ENCODE measurements around the gene ARHGEF4. TPM values are rescaled to one million over a fixed set of nuclear protein-coding genes. Genes with fewer than 3 reads are reported as not detected.
"Not testable (repeated sequence)": the region's sequence is repeated elsewhere in the genome, so short reads cannot be mapped to it uniquely, and the experiment has no call there.

The ARHGEF4 gene
- polyA plus RNA-seq, 1 donor (not counting 4 experiments of a cell fraction or from before 2014, with no cell fraction given): 22.6 TPM

DNA sequence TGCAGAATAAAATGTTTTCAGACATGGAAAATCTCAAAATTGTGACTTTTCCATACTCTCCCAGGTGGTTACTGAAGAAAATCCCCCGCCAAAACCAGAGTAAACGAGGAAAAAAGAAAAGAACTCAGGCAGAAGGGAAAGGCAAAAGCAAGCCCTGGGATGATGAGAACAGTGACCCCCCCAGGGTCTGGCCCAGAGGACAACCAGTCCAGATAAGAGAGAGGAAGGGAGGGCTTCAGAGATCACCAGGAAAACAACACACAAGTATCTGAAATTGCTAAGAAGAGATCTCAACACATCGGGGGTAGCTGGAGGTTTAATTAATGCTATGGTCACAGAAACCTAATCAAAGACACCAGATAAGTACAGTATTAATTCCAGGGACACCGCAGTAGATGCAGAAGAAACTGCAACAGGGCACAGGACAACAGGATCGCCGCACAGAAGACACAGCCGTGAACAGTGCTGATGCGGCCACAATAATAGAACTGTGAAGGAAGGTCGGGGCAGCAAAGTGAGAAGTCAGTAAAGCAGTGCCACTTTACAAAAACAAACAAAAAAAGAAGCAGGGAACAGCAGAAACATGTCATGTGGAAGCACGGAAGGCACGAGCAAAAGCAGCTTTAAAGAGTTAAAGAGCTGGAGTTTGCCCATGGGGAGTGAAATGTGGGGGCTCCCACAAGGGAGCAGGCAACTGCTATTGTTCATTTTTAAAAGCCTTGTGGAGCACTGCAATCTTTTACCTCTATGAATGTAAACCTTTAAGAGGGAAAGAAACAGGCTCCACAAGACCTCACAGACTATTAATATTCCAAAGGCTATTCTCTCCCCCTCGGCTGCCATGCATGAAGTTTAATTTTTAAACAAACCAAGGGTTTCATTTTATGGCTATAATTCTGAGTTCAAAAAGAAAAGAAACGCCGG, 228.1 kb downstream of the ARHGEF4 start:
- H3K9ac ChIP-seq (ENCODE audit: control insufficient read depth, extremely low read depth, insufficient read depth, low read length): no peak overlapping the region
- H4K20me1 ChIP-seq (ENCODE audit: control insufficient read depth, extremely low read depth, insufficient read depth, low read length): peaks cover 9% of the 10 kb centered on the region
- no peak overlapping the region for H3K4me2 ChIP-seq (ENCODE audit: control insufficient read depth, extremely low read depth, insufficient read depth, low read depth, low read length)
- H3K27ac ChIP-seq (ENCODE audit: control insufficient read depth, insufficient read depth, low read length): no peak overlapping the region
- no peaks in the 10 kb centered on the region for H3K9me3 ChIP-seq (ENCODE audit: control insufficient read depth, low read depth, low read length)
- peaks cover 92% of the 10 kb centered on the region for H3K79me2 ChIP-seq (ENCODE audit: control insufficient read depth, insufficient read depth, low read length)
- H3K36me3 ChIP-seq (ENCODE audit: control insufficient read depth in 2 of 2, extremely low read depth in 1 of 2, insufficient read depth in 2 of 2, low read length in 2 of 2): peaks cover 13 to 17% of the 10 kb centered on the region in 2 experiments
- DNase-seq (ENCODE audit: low read depth, low spot score) (no peak), FAIRE-seq (no peak)
- H3K4me1 ChIP-seq (ENCODE audit: control insufficient read depth, extremely low read depth, insufficient read depth, low read length): peaks cover 4% of the 10 kb centered on the region
- H3K27me3 ChIP-seq (ENCODE audit: control insufficient read depth, extremely low read depth, insufficient read depth, low read length): no peaks in the 10 kb centered on the region
- dilution Hi-C loops (cut with MboI; ENCODE audit: extremely low pct_ligation_motif_present, low sequenced_read_pairs): no loop called here
- no peak overlapping the region for H3K4me3 ChIP-seq (ENCODE audit: control insufficient read depth in 2 of 3, extremely low read depth in 1 of 3, insufficient read depth in 2 of 3, low read depth in 1 of 3, low read length in 3 of 3)
- no peak overlapping the region for H2AFZ ChIP-seq (ENCODE audit: control insufficient read depth, low read length)
- H3K9me1 ChIP-seq (ENCODE audit: control insufficient read depth, extremely low read depth, insufficient read depth, low read length): no peaks in the 10 kb centered on the region
- no peak for TF ChIP-seq EZH2 (IDR thresholded peaks at IDR 0.05; ENCODE audit: low read length)
- TF ChIP-seq, protein P1, sequence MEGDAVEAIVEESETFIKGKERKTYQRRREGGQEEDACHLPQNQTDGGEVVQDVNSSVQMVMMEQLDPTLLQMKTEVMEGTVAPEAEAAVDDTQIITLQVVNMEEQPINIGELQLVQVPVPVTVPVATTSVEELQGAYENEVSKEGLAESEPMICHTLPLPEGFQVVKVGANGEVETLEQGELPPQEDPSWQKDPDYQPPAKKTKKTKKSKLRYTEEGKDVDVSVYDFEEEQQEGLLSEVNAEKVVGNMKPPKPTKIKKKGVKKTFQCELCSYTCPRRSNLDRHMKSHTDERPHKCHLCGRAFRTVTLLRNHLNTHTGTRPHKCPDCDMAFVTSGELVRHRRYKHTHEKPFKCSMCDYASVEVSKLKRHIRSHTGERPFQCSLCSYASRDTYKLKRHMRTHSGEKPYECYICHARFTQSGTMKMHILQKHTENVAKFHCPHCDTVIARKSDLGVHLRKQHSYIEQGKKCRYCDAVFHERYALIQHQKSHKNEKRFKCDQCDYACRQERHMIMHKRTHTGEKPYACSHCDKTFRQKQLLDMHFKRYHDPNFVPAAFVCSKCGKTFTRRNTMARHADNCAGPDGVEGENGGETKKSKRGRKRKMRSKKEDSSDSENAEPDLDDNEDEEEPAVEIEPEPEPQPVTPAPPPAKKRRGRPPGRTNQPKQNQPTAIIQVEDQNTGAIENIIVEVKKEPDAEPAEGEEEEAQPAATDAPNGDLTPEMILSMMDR (optimal IDR thresholded peaks at IDR 0.05 in 1 of 3, IDR thresholded peaks at IDR 0.05 in 1 of 3, conservative IDR thresholded peaks at IDR 0.05 in 1 of 3; ENCODE audit: extremely low read depth in 1 of 3, insufficient read depth in 2 of 3, low read length in 3 of 3): no peak

DNA sequence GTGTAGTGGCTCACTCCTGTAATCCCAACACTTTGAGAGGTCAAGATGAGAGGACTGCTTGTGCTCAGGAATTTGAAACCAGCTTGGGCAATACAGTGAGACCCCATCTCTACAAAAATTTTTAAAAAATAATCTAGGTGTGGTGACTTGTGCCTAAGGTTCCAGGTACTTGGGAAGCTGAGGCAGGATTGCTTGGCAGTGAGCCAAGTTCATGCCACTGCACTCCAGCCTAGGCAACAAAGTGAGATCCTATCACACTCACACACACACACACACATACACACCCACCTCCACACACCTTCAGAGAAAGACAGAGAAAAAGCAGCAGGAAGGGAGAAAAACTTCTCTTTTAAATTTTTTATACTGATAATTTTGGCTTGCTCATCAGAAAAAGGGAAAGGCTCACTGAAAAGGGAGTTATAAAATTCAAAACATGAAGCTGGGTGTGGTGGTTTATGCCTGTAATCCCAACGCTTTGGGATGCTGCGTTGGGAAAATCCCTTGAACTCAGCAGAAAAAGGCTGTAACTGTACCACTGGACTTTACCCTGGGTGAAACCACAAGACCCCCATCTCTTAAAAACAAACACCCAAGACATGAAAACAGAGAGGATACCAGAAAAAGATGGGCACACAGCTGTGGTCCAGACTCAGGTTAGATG, 230.9 kb downstream of the ARHGEF4 start:
- H4K20me1 ChIP-seq (ENCODE audit: control insufficient read depth, extremely low read depth, insufficient read depth, low read length): peaks cover 9% of the 10 kb centered on the region
- dilution Hi-C loops (cut with MboI; ENCODE audit: extremely low pct_ligation_motif_present, low sequenced_read_pairs): no loop called here
- H3K4me3 ChIP-seq (ENCODE audit: control insufficient read depth in 2 of 3, extremely low read depth in 1 of 3, insufficient read depth in 2 of 3, low read depth in 1 of 3, low read length in 3 of 3): no peak overlapping the region
- H3K79me2 ChIP-seq (ENCODE audit: control insufficient read depth, insufficient read depth, low read length): peaks cover 91% of the 10 kb centered on the region
- no peak for DNase-seq (ENCODE audit: low read depth, low spot score)
- no peaks in the 10 kb centered on the region for H3K9me3 ChIP-seq (ENCODE audit: control insufficient read depth, low read depth, low read length)
- H3K27me3 ChIP-seq (ENCODE audit: control insufficient read depth, extremely low read depth, insufficient read depth, low read length): no peaks in the 10 kb centered on the region
- TF ChIP-seq, protein P1 (optimal IDR thresholded peaks at IDR 0.05 in 1 of 3, IDR thresholded peaks at IDR 0.05 in 1 of 3, conservative IDR thresholded peaks at IDR 0.05 in 1 of 3; ENCODE audit: extremely low read depth in 1 of 3, insufficient read depth in 2 of 3, low read length in 3 of 3): no peak
- TF ChIP-seq EZH2 (IDR thresholded peaks at IDR 0.05; ENCODE audit: low read length): no peak
- H3K4me2 ChIP-seq (ENCODE audit: control insufficient read depth, extremely low read depth, insufficient read depth, low read depth, low read length): no peak overlapping the region
- no peak overlapping the region for H2AFZ ChIP-seq (ENCODE audit: control insufficient read depth, low read length)
- FAIRE-seq: no peak
- H3K27ac ChIP-seq (ENCODE audit: control insufficient read depth, insufficient read depth, low read length): no peak overlapping the region
- no peak overlapping the region for H3K9ac ChIP-seq (ENCODE audit: control insufficient read depth, extremely low read depth, insufficient read depth, low read length)
- H3K9me1 ChIP-seq (ENCODE audit: control insufficient read depth, extremely low read depth, insufficient read depth, low read length): no peaks in the 10 kb centered on the region
- H3K36me3 ChIP-seq (ENCODE audit: control insufficient read depth in 2 of 2, extremely low read depth in 1 of 2, insufficient read depth in 2 of 2, low read length in 2 of 2): peaks cover 16 to 35% of the 10 kb centered on the region in 2 experiments
- H3K4me1 ChIP-seq (ENCODE audit: control insufficient read depth, extremely low read depth, insufficient read depth, low read length): no peaks in the 10 kb centered on the region

DNA sequence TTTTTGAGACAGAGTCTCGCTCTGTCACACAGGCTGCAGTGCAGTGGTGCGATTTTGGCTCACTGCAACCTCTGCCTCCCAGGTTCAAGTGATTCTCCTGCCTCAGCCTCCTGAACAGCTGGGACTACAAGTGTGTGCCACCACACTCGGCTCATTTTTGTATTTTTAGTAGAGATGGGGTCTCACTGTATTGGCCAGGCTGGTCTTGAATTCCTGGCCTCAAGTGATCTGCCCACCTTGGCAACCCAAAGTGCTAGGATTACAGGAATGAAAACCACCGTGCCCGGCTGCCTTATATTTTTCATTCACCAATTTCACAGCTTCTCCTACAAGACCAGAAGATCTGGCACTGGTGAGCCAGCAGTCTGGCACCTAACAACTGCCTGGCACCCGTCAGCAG, 231.5 kb downstream of the ARHGEF4 start:
- H3K4me3 ChIP-seq (ENCODE audit: control insufficient read depth in 2 of 3, extremely low read depth in 1 of 3, insufficient read depth in 2 of 3, low read depth in 1 of 3, low read length in 3 of 3); H3K27ac ChIP-seq (ENCODE audit: control insufficient read depth, insufficient read depth, low read length); H3K4me2 ChIP-seq (ENCODE audit: control insufficient read depth, extremely low read depth, insufficient read depth, low read depth, low read length); dilution Hi-C loops (cut with MboI; ENCODE audit: extremely low pct_ligation_motif_present, low sequenced_read_pairs); H4K20me1 ChIP-seq (ENCODE audit: control insufficient read depth, extremely low read depth, insufficient read depth, low read length); FAIRE-seq; DNase-seq (ENCODE audit: low read depth, low spot score); H3K9me1 ChIP-seq (ENCODE audit: control insufficient read depth, extremely low read depth, insufficient read depth, low read length); H3K27me3 ChIP-seq (ENCODE audit: control insufficient read depth, extremely low read depth, insufficient read depth, low read length); H3K9me3 ChIP-seq (ENCODE audit: control insufficient read depth, low read depth, low read length); H3K9ac ChIP-seq (ENCODE audit: control insufficient read depth, extremely low read depth, insufficient read depth, low read length); H3K4me1 ChIP-seq (ENCODE audit: control insufficient read depth, extremely low read depth, insufficient read depth, low read length); H2AFZ ChIP-seq (ENCODE audit: control insufficient read depth, low read length): not testable (repeated sequence)
- peaks cover 15 to 32% of the 10 kb centered on the region in 2 experiments for H3K36me3 ChIP-seq (ENCODE audit: control insufficient read depth in 2 of 2, extremely low read depth in 1 of 2, insufficient read depth in 2 of 2, low read length in 2 of 2)
- H3K79me2 ChIP-seq (ENCODE audit: control insufficient read depth, insufficient read depth, low read length): peaks cover 91% of the 10 kb centered on the region

All from keratinocyte (primary cell).